Esophagus squamous epithelium (tissue), 4 donors: ENCODE results near the gene ULK4.

Experiments used
- POLR2A ChIP-seq, 4 donors: fragments of 450-650 bp; IDR thresholded peaks; one replicate each; pipeline ENCODE4 v1.6.1; 2017; ENCODE audit warnings: antibody characterized with exemption in 4 of 4, mild to moderate bottlenecking in 4 of 4, moderate library complexity in 3 of 4
- TF ChIP-seq, protein P1 (sequence below), 6 experiments: fragments of 450-650 bp in 4 of 6; fragments of 200-600 bp in 2 of 6; sonication (generic) in 2 of 6; IDR thresholded peaks; one replicate each; pipeline ENCODE4 v1.5.1; 2016 to 2019; ENCODE audit warnings: antibody characterized with exemption in 6 of 6, mild to moderate bottlenecking in 4 of 6, moderate library complexity in 4 of 6

DNA sequence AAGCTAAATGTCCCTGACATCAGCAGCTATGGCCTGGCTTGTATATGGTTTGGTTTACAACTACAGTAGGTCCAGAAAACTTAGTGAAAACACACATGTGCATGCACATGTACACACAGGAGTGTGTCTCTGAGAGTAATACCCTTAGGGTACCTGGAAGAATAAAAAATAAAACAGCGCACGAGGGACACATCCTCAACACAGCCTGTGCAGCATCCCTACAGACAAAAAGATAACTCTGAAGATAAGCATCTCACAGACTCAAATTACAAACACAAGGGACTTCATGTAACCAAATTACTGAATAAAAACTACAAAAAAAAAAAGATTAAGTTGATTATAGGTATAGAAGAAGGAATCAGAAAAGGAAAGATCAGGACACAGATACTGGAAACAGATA, 653.8 kb downstream of the ULK4 start:
- TF ChIP-seq, protein P1, sequence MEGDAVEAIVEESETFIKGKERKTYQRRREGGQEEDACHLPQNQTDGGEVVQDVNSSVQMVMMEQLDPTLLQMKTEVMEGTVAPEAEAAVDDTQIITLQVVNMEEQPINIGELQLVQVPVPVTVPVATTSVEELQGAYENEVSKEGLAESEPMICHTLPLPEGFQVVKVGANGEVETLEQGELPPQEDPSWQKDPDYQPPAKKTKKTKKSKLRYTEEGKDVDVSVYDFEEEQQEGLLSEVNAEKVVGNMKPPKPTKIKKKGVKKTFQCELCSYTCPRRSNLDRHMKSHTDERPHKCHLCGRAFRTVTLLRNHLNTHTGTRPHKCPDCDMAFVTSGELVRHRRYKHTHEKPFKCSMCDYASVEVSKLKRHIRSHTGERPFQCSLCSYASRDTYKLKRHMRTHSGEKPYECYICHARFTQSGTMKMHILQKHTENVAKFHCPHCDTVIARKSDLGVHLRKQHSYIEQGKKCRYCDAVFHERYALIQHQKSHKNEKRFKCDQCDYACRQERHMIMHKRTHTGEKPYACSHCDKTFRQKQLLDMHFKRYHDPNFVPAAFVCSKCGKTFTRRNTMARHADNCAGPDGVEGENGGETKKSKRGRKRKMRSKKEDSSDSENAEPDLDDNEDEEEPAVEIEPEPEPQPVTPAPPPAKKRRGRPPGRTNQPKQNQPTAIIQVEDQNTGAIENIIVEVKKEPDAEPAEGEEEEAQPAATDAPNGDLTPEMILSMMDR (IDR thresholded peaks at IDR 0.05): no peak
- no peak for TF ChIP-seq POLR2A (IDR thresholded peaks at IDR 0.05)
